ENCODE data around the gene MAP3K5. TPM values are rescaled to one million over a fixed set of nuclear protein-coding genes. Genes with fewer than 3 reads are reported as not detected.

The MAP3K5 gene
- total RNA-seq, 5 donors from 2014 or later (not counting 1 experiment from before 2014, with no cell fraction given): 17.8 to 29.2 (median 20.6) TPM

GRCh38 chr6:136562211-136562610 is 230.1 kb downstream of the MAP3K5 start:
- CTCF ChIA-PET: interaction anchor here in 1 of 2 donors (0.9 kb wide), 1 partner anchor 13 kb away, joined by 3 read pairs; no protein-coding TSS in a partner anchor
- H3K36me3 Mint-ChIP-seq: peaks cover 69% of the 10 kb centered on the region

GRCh38 chr6:136553166-136553787 is 239.0 kb downstream of the MAP3K5 start:
- peaks cover 12 to 14% of the 10 kb centered on the region in 2 donors for H3K27me3 Mint-ChIP-seq
- H3K27me3 ChIP-seq (replicated peaks in 1 of 2; ENCODE audit: control insufficient read depth in 2 of 2, extremely low read depth in 1 of 2, insufficient read depth in 2 of 2, low read length in 1 of 2): peaks cover 0 to 15% of the 10 kb centered on the region in 2 experiments
- no peaks in the 10 kb centered on the region for H3K9me3 Mint-ChIP-seq
- CTCF ChIA-PET: no interaction called here
- peaks cover 0 to 11% of the 10 kb centered on the region in 2 donors for H3K36me3 ChIP-seq (ENCODE audit: control insufficient read depth in 2 of 2, extremely low read depth in 1 of 2, insufficient read depth in 1 of 2, low read length in 1 of 2)
- peaks cover 20% of the 10 kb centered on the region for H3K36me3 Mint-ChIP-seq
- H3K4me1 Mint-ChIP-seq: peaks cover 4 to 15% (median 5%) of the 10 kb centered on the region in 3 donors
- POLR2A ChIA-PET: no interaction called here
- 91% methylated on average over 3 of the region's 5 CpGs for WGBS (ENCODE audit: insufficient coverage)
- ATAC-seq (replicated peaks in 1 of 4): no peak
- no peak overlapping the region for H3K4me3 ChIP-seq (ENCODE audit: control insufficient read depth in 1 of 2, extremely low read depth in 1 of 2, low read length in 1 of 2)
- DNase-seq: no peak
- peaks cover 2 to 12% of the 10 kb centered on the region in 2 experiments for H3K4me1 ChIP-seq (ENCODE audit: control insufficient read depth in 1 of 2, extremely low read depth in 1 of 2, insufficient read depth in 2 of 2, low read length in 2 of 2)
- no peaks in the 10 kb centered on the region for H3K9me3 ChIP-seq
- H3K4me3 Mint-ChIP-seq: no peak overlapping the region
- no peak overlapping the region for H3K27ac ChIP-seq (ENCODE audit: low read length)
- no peak overlapping the region for H3K27ac Mint-ChIP-seq

More at GRCh38 chr6:136562211-136562610, 230.1 kb downstream of the MAP3K5 start:
- Histone ChIP-seq H3K4me1 (ENCODE audit: control insufficient read depth in 1 of 2, extremely low read depth in 1 of 2, insufficient read depth in 2 of 2, low read length in 2 of 2) (peaks cover 0 to 4% of the 10 kb centered on the region in 2 experiments), H3K27ac (ENCODE audit: low read length) (no peak overlapping the region), H3K27me3 (replicated peaks in 1 of 2; ENCODE audit: control insufficient read depth in 2 of 2, extremely low read depth in 1 of 2, insufficient read depth in 2 of 2, low read length in 1 of 2) (no peaks in the 10 kb centered on the region), H3K4me3 (ENCODE audit: control insufficient read depth in 1 of 2, extremely low read depth in 1 of 2, low read length in 1 of 2) (no peak overlapping the region), H3K9me3 (no peaks in the 10 kb centered on the region), H3K36me3 (ENCODE audit: control insufficient read depth in 2 of 2, extremely low read depth in 1 of 2, insufficient read depth in 1 of 2, low read length in 1 of 2) (peaks cover 0 to 52% of the 10 kb centered on the region in 2 donors)
- Mint-ChIP-seq H3K27ac (no peak overlapping the region), H3K27me3 (no peaks in the 10 kb centered on the region), H3K4me1 (peaks cover 8 to 17% (median 10%) of the 10 kb centered on the region in 3 donors), H3K4me3 (no peak overlapping the region), H3K9me3 (no peaks in the 10 kb centered on the region)
- ATAC-seq (replicated peaks in 1 of 4) (no peak), DNase-seq (no peak)
- POLR2A ChIA-PET: interaction anchor here in 1 of 2 donors (0.6 to 0.7 kb wide), 2 partner anchors 374 to 627 kb away, joined by 4 to 7 read pairs; no protein-coding TSS in a partner anchor
- no CpG with 5 or more reads among the region's 2 CpGs for WGBS (ENCODE audit: insufficient coverage)

- WGBS (ENCODE audit: insufficient coverage): 90% methylated on average over 3 of the region's 4 CpGs
- DNase-seq (peak in 1 of 35 experiments; percentile 6), ATAC-seq (replicated peaks in 1 of 4) (no peak)
- POLR2A ChIA-PET: no interaction called here
- CTCF ChIA-PET: interaction anchor here in 1 of 2 donors (0.6 kb wide), 1 partner anchor 614 kb away, joined by 3 read pairs; no protein-coding TSS in a partner anchor
- Histone ChIP-seq H3K9me3 (no peaks in the 10 kb centered on the region), H3K36me3 (ENCODE audit: control insufficient read depth in 2 of 2, extremely low read depth in 1 of 2, insufficient read depth in 1 of 2, low read length in 1 of 2) (peaks cover 0 to 6% of the 10 kb centered on the region in 2 donors), H3K27ac (ENCODE audit: low read length) (no peak overlapping the region), H3K4me3 (ENCODE audit: control insufficient read depth in 1 of 2, extremely low read depth in 1 of 2, low read length in 1 of 2) (no peak overlapping the region), H3K27me3 (replicated peaks in 1 of 2; ENCODE audit: control insufficient read depth in 2 of 2, extremely low read depth in 1 of 2, insufficient read depth in 2 of 2, low read length in 1 of 2) (peaks cover 0 to 15% of the 10 kb centered on the region in 2 experiments), H3K4me1 (ENCODE audit: control insufficient read depth in 1 of 2, extremely low read depth in 1 of 2, insufficient read depth in 2 of 2, low read length in 2 of 2) (peaks cover 2 to 12% of the 10 kb centered on the region in 2 experiments)
- Mint-ChIP-seq H3K36me3 (peaks cover 10% of the 10 kb centered on the region), H3K4me1 (peaks cover 4 to 15% (median 5%) of the 10 kb centered on the region in 3 donors), H3K9me3 (no peaks in the 10 kb centered on the region), H3K4me3 (peak overlapping the region in 1 of 3 donors; percentile 3), H3K27me3 (peaks cover 17 to 18% of the 10 kb centered on the region in 2 donors), H3K27ac (no peak overlapping the region)
Measured at GRCh38 chr6:136552054-136552453, 240.2 kb downstream of the MAP3K5 start.

- ChIA-PET CTCF (interaction anchor here (0.8 to 1.1 kb wide), 2 partner anchors 25 to 105 kb away, joined by 3 read pairs; no protein-coding TSS in a partner anchor), POLR2A (no interaction called here)
- Mint-ChIP-seq H3K27me3 (peaks cover 26 to 27% of the 10 kb centered on the region in 2 donors), H3K27ac (peak overlapping the region in 1 of 2 donors; percentile 6), H3K36me3 (peaks cover 7% of the 10 kb centered on the region), H3K4me1 (peaks cover 4 to 15% (median 5%) of the 10 kb centered on the region in 3 donors), H3K4me3 (peak overlapping the region; percentile 60 to 67 (median 62)), H3K9me3 (no peaks in the 10 kb centered on the region)
- peaks cover 2 to 12% of the 10 kb centered on the region in 2 experiments for H3K4me1 ChIP-seq (ENCODE audit: control insufficient read depth in 1 of 2, extremely low read depth in 1 of 2, insufficient read depth in 2 of 2, low read length in 2 of 2)
- DNase-seq: peak in 1 of 35 experiments; percentile 12
- no peak overlapping the region for H3K27ac ChIP-seq (ENCODE audit: low read length)
- H3K36me3 ChIP-seq (ENCODE audit: control insufficient read depth in 2 of 2, extremely low read depth in 1 of 2, insufficient read depth in 1 of 2, low read length in 1 of 2): peaks cover 0 to 6% of the 10 kb centered on the region in 2 donors
- peaks cover 0 to 15% of the 10 kb centered on the region in 2 experiments for H3K27me3 ChIP-seq (replicated peaks in 1 of 2; ENCODE audit: control insufficient read depth in 2 of 2, extremely low read depth in 1 of 2, insufficient read depth in 2 of 2, low read length in 1 of 2)
- H3K4me3 ChIP-seq (ENCODE audit: control insufficient read depth in 1 of 2, extremely low read depth in 1 of 2, low read length in 1 of 2): peak overlapping the region in 1 of 2 donors; percentile 23
- no peaks in the 10 kb centered on the region for H3K9me3 ChIP-seq
- ATAC-seq (replicated peaks in 1 of 4): no peak
- WGBS (ENCODE audit: insufficient coverage): 77% methylated on average over 3 of the region's 8 CpGs
Measured at GRCh38 chr6:136551103-136551502, 241.2 kb downstream of the MAP3K5 start.

GRCh38 chr6:136550330-136551071 is 241.8 kb downstream of the MAP3K5 start, which contains the start of gene MAP7:
Gene MAP7 (minus strand): TSS chr6:136550422. CDS start chr6:136550408, 14 bp downstream.
- no peaks in the 10 kb centered on the region for H3K9me3 ChIP-seq
- CTCF ChIA-PET: interaction anchor here in 1 of 2 donors (0.7 to 1.1 kb wide), 2 partner anchors 15 to 24 kb away, joined by 3 read pairs; no protein-coding TSS in a partner anchor
- no peak within 1 kb of the TSS for H3K27ac ChIP-seq (ENCODE audit: low read length)
- 4% methylated on average over 79 of the region's 79 CpGs for WGBS (ENCODE audit: insufficient coverage)
- DNase-seq: peak; percentile 15 to 78 (median 45)
- H3K36me3 ChIP-seq (ENCODE audit: control insufficient read depth in 2 of 2, extremely low read depth in 1 of 2, insufficient read depth in 1 of 2, low read length in 1 of 2): peaks cover 0 to 4% of the 10 kb centered on the region in 2 donors
- no peaks in the 10 kb centered on the region for H3K9me3 Mint-ChIP-seq
- H3K36me3 Mint-ChIP-seq: peaks cover 7% of the 10 kb centered on the region
- peaks cover 2 to 12% of the 10 kb centered on the region in 2 experiments for H3K4me1 ChIP-seq (ENCODE audit: control insufficient read depth in 1 of 2, extremely low read depth in 1 of 2, insufficient read depth in 2 of 2, low read length in 2 of 2)
- H3K4me1 Mint-ChIP-seq: peaks cover 4 to 15% (median 5%) of the 10 kb centered on the region in 3 donors
- H3K27me3 ChIP-seq (replicated peaks in 1 of 2; ENCODE audit: control insufficient read depth in 2 of 2, extremely low read depth in 1 of 2, insufficient read depth in 2 of 2, low read length in 1 of 2): peaks cover 0 to 18% of the 10 kb centered on the region in 2 experiments
- peak; percentile 84 to 87 (median 86) for ATAC-seq (replicated peaks in 1 of 4)
- peak within 1 kb of the TSS; percentile 33 to 39 for H3K4me3 ChIP-seq (ENCODE audit: control insufficient read depth in 1 of 2, extremely low read depth in 1 of 2, low read length in 1 of 2)
- peak within 1 kb of the TSS; percentile 62 to 67 (median 66) for H3K4me3 Mint-ChIP-seq
- POLR2A ChIA-PET: no interaction called here
- H3K27ac Mint-ChIP-seq: peak within 1 kb of the TSS in 1 of 2 donors; percentile 6
- peaks cover 29 to 30% of the 10 kb centered on the region in 2 donors for H3K27me3 Mint-ChIP-seq

GRCh38 chr6:136550045-136550329 is 242.3 kb downstream of the MAP3K5 start:
- under 1% methylated on average over 46 of the region's 46 CpGs for WGBS (ENCODE audit: insufficient coverage)
- peaks cover 0 to 18% of the 10 kb centered on the region in 2 experiments for H3K27me3 ChIP-seq (replicated peaks in 1 of 2; ENCODE audit: control insufficient read depth in 2 of 2, extremely low read depth in 1 of 2, insufficient read depth in 2 of 2, low read length in 1 of 2)
- Mint-ChIP-seq H3K27ac (no peak overlapping the region), H3K9me3 (no peaks in the 10 kb centered on the region), H3K4me3 (peak overlapping the region; percentile 37 to 60 (median 53)), H3K4me1 (peaks cover 4 to 15% (median 5%) of the 10 kb centered on the region in 3 donors), H3K36me3 (peaks cover 2% of the 10 kb centered on the region), H3K27me3 (peaks cover 34 to 35% of the 10 kb centered on the region in 2 donors)
- H3K27ac ChIP-seq (ENCODE audit: low read length): no peak overlapping the region
- H3K36me3 ChIP-seq (ENCODE audit: control insufficient read depth in 2 of 2, extremely low read depth in 1 of 2, insufficient read depth in 1 of 2, low read length in 1 of 2): no peaks in the 10 kb centered on the region
- DNase-seq (peak in 3 of 35 experiments; percentile 6 to 11 (median 10)), ATAC-seq (replicated peaks in 1 of 4) (peak; percentile 39 to 73 (median 59))
- no peaks in the 10 kb centered on the region for H3K9me3 ChIP-seq
- CTCF ChIA-PET: interaction anchor here (0.6 to 0.7 kb wide), 2 partner anchors 15 to 115 kb away, joined by 3 read pairs; no protein-coding TSS in a partner anchor
- peaks cover 2 to 12% of the 10 kb centered on the region in 2 experiments for H3K4me1 ChIP-seq (ENCODE audit: control insufficient read depth in 1 of 2, extremely low read depth in 1 of 2, insufficient read depth in 2 of 2, low read length in 2 of 2)
- H3K4me3 ChIP-seq (ENCODE audit: control insufficient read depth in 1 of 2, extremely low read depth in 1 of 2, low read length in 1 of 2): peak overlapping the region; percentile 33 to 39
- POLR2A ChIA-PET: no interaction called here
